Astrocyte of the cerebellum (primary cell): ENCODE results near the gene TRAF2.

ENCODE experiments used
- DNase-seq: peaks from one replicate; pipeline ENCODE4 v3.0.0-alpha.2; 2011; ENCODE audit warnings: low read depth
- H3K4me3 ChIP-seq: 2 replicates; pipeline ENCODE4 v1.5.1; 2011; ENCODE audit warnings: mild to moderate bottlenecking, low read depth, low read length, moderate library complexity
- in situ Hi-C: cut with HindIII; loops from 2 replicates; pipeline ENCODE4 v1.10.0; 2017; ENCODE audit warnings: low sequenced_read_pairs
- TF ChIP-seq, protein P1 (sequence below): IDR thresholded peaks from 2 replicates; pipeline ENCODE4 v1.5.1; 2012; ENCODE audit warnings: low read length, low read depth, moderate library complexity, mild to moderate bottlenecking; ENCODE audit errors: missing control alignments

Gene TRAF2

DNA sequence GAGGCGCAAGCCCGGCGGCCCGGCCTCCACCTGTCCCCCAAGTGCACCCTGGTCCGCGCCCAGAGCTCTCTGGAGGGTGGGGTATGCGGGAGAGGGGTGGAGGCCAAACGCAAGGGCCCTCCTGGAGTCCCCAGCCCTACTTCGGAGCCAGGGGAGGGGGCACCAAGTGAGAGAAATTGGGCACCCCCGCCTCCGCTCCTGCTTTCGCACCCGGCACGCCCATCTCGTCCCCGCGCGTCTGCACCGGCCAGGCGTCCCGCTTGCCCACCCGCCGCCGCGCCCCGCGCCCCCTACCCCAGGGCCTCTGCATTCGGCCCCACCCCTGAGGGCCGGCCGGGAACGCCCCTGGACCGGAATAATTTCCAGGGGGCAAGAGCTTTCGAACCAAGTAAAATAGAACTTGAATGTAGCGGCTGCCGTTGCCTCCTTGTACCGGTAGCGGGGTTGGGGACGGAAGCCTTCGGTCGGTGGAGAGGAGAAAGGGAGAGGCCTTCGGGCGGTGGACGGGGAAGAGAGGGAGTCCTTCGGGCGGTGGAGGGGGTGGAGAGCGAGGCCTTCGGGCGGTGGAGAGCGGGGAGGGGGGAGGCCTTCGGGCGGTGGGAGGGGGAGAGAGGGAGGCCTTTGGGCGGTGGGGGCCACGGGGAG lies 37.8 kb upstream of the TRAF2 start:
- DNase-seq: no peak
- TF ChIP-seq, protein P1, sequence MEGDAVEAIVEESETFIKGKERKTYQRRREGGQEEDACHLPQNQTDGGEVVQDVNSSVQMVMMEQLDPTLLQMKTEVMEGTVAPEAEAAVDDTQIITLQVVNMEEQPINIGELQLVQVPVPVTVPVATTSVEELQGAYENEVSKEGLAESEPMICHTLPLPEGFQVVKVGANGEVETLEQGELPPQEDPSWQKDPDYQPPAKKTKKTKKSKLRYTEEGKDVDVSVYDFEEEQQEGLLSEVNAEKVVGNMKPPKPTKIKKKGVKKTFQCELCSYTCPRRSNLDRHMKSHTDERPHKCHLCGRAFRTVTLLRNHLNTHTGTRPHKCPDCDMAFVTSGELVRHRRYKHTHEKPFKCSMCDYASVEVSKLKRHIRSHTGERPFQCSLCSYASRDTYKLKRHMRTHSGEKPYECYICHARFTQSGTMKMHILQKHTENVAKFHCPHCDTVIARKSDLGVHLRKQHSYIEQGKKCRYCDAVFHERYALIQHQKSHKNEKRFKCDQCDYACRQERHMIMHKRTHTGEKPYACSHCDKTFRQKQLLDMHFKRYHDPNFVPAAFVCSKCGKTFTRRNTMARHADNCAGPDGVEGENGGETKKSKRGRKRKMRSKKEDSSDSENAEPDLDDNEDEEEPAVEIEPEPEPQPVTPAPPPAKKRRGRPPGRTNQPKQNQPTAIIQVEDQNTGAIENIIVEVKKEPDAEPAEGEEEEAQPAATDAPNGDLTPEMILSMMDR: no peak
- in situ Hi-C loops: no loop called here
- peak overlapping the region; percentile 70 for H3K4me3 ChIP-seq

DNA sequence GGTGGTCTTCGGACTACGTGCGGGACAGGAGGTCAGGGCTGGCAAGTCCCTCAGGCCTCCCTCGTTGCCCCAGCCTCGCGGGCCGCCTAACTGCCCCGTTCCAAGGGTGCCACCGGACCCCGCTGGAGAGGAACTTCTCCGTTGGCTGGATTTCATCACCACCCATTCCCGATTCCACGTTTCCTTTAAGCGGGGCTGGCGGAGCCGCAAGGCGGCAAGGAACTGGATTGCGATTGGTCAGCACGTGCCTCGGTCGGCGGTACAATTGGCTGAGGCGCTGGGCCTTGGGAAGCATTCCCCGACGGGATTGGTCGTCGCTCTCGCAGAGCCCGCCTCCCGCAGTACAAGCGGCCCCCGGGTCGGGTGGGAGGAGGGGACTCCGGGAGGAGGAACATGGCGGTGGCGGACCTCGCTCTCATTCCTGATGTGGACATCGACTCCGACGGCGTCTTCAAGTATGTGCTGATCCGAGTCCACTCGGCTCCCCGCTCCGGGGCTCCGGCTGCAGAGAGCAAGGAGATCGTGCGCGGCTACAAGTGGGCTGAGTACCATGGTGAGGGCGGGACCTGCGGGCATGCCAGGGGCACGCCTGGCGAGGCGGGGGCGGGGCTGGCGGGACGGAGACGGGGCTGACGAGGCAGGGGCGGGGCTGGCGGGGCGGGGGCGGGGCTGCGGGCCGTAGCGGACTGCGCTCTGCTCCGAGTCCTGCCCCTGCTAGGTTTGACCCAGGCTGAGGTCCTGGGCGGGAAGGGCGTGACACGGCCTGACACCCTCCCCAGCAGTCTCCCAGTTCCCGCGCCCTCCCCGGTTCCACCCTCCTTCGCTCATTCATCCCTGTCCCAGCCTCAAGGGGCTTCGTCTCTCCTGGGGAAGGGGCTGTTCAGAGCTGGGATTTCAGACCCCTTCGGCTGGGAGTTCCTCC lies 37.0 kb upstream of the TRAF2 start, which contains the start of gene PHPT1:
PHPT1 (plus strand) TSS at position 372 of the 922 bp plus-strand sequence; CDS start at position 394, 22 bp downstream.
- in situ Hi-C loops: no loop called here
- peak; percentile 98 for DNase-seq
- TF ChIP-seq, protein P1: no peak
- peak within 1 kb of the TSS; percentile 70 for H3K4me3 ChIP-seq

DNA sequence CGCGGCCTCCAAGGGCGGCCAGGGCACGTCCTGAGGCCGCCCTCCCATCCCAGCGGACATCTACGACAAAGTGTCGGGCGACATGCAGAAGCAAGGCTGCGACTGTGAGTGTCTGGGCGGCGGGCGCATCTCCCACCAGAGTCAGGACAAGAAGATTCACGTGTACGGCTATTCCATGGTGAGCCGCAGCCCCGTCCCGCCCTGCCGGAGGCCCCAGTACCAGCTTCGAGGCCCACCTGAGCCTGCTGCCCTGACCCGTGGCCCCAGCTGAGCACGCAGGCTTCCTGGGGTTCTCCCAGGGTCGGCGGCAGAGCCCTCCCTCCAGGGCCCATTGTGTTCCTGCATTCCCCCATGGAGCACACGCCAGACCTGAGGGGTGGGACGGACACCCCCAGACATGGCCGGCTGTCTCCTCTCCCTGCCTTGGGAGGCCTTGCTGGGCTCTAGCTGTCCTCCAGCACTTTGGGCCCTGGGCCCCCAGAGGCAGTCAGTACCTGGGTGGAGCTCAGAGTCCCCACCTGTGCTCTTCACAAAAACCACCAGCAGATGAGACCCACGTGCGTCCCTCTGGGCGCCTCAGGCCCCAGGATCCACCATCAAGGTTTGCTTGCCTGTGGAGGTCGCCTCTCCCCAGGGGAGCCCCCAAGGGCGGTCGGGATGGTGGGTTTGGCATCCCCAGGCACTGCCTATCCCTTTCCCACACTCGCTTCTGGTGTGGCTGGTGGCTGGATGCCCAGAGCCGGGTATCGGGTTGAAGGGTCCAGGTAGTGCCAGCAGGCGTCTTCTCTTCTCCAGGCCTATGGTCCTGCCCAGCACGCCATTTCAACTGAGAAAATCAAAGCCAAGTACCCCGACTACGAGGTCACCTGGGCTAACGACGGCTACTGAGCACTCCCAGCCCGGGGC lies 36.1 kb upstream of the TRAF2 start:
- in situ Hi-C loops: no loop called here
- peak overlapping the region; percentile 70 for H3K4me3 ChIP-seq
- DNase-seq: no peak
- TF ChIP-seq, protein P1: no peak

DNA sequence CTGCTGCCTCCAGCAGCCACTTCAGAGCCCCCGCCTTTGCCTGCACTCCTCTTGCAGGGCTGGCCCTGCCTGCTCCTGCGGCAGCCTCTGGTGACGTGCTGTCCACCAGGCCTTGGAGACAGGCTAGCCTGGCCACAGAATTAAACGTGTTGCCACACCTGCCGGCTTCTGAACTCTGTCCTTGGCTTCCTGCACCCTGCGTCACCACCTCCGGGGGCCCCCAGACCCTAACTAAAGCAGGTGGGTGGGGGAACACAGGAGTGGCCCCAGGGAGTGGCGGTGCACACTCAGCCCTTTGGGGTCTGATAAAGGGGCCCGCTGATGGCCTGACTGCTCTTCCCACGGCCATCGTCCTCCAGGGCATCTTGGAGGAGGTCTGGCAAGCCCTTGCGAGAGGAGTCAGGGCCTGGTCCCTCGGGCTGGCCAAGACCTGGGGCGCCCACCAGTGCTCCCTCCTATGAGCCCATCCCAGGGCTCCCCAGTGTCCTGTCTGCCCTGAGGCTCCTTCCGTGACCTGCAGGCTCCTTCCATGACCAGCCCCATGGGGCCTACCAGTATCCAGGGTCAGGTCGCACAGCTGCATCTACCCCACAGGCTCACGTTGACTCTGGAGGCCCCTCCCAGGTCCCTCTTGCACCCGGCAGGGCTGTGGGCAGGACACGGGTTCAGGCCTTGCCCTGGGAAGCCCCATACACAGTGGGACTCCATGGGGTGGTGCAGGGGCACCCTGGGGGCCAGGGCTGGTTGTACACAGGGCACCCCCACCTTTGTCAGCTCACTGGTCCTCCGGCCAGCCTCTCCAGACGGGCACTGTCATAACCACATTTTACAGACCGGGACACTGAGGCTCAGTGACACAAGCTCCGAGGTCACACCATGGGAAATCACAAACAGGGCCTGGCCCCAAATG lies 35.2 kb upstream of the TRAF2 start:
- DNase-seq: no peak
- H3K4me3 ChIP-seq: no peak overlapping the region
- TF ChIP-seq, protein P1: no peak
- in situ Hi-C loops: no loop called here

DNA sequence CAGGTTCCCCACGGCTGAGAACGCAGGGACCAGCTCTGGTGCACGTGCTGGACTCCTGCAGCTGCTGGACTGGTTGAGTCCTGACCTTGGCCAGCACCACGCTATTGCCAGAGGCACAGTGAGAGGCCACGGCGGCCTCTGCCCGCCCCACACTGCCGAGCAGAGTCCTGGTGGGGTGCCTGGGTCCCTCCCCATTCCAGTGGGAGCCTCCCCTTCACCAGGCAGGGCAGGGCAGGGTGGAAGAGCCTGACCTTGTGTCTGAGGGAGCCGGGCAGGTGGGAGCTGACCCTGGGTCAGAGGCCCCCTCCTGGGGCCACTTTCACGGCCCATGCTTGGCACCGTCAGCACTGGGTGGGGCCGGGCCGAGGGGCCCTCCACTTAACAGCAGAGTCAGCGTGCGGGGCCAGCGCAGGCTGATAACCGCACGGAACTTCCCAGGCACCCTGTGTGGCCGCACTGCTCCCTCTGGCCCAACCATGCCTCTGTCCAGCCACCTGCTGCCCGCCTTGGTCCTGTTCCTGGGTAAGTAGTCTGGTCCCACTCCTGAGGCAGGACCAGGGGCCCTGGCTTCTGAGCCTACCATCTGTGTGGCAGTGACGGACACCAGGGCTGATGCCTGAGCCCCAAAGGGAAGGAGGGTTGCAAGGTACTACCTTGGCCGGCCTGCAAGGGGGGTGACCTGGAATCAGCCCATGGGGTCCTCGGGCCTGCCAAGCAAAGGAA lies 34.2 kb upstream of the TRAF2 start, which contains the start of gene MAMDC4:
MAMDC4 (plus strand) TSS at position 406 of the 723 bp plus-strand sequence; CDS start at position 477, 71 bp downstream.
- in situ Hi-C loops: no loop called here
- TF ChIP-seq, protein P1: no peak
- no peak for DNase-seq
- H3K4me3 ChIP-seq: no peak within 1 kb of the TSS
